DMS 273 (cell line): ENCODE data around the gene FNDC3B.
A peak's percentile ranks its signal among the peaks of the same experiment; 100 is the strongest.

Source experiments
- DNase-seq: peaks from one replicate; lab custom pipeline; 2025; ENCODE audit not compliant: unreplicated experiment; lab: John Stamatoyannopoulos, UW

The FNDC3B gene

DNA sequence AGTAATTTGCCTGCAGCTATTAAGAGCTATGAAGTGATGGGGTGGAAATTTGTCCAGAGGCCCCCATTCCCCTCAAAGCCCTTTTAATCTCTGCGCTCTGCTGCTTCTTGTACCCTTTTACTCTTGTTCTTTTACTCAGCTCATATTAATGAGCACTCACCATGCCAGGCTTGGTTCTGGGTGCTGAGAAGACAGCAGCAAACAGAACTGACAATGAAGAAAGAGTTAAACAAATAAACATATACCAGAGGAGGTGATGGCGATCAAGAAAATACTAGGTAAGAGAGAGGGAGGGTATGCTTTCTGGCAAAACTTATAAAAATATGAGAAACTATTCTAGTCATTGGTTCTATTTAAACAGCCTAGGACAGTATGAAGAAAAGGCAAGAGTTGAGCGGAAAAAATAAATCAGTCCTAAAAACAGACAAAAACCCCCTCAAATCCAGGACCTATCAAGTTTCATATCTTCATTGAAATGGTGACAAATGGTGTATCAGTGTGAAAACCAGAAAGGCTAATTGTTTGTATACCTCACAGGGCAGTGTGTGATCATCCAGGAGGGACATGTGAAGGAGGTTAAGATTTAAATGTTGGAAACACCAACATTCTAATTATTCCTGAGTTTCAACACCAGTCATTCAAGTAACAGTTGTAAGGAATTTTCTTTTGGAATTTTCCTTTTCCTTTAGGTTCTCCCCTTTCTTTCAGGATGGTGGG, 144.9 kb downstream of the FNDC3B start:
- no peak for DNase-seq

DNA sequence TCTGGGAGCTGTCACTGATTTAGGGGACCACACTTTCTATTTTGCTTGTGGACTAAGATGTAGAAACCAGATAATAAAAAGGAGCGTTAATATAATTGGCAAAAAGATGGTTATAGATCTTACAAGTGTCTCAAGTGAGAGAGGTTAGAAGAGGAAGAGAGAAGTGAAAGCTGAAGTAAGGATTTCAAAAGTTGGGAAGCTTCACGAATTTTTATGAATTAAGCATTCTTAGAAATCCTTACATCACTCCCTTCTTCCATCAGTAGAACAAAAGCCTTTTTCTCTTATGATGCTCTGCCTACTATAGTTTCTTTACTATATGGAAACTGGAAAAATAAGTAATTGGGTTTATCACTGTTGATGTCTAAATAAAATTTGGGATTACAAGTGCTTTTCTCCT, 146.5 kb downstream of the FNDC3B start:
- no peak for DNase-seq

DNA sequence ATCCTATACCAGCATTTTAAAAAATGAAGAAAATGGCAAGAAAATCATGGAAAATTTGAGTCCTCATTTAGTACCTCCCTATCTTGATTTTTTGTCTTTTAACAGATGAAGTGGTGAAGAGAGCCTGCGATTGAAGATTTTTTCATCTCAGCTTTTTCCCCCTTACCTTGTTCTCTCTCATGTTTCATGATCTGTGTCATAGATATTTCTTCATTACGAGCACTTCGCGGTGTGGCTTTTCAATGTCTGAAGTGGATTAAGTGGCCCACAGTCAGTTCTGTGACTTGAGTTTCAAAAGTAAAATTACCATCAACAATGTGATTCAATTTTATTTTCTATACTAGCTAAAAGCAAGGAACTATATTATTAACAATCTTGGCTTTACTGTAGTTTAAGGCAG, 147.2 kb downstream of the FNDC3B start:
- no peak for DNase-seq

DNA sequence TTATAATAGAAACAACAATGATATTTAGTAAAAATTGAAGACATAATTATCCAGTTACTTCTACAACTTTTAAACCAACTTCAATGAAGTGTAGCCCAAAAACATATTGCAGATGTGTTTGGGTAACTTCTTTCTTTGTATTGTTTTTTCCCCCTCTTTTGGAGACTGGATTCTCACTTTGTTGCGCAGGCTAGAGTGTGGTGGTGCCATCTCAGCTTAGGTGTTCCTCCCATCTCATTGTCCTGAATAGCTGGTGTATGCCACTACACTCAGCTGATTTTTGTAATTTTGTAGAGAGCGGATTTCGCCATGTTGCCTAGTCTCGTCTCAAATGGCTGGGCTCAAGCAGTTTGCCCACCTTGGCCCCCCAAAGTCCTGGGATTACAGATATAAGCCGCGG, 148.1 kb downstream of the FNDC3B start:
- DNase-seq, result no peak

DNA sequence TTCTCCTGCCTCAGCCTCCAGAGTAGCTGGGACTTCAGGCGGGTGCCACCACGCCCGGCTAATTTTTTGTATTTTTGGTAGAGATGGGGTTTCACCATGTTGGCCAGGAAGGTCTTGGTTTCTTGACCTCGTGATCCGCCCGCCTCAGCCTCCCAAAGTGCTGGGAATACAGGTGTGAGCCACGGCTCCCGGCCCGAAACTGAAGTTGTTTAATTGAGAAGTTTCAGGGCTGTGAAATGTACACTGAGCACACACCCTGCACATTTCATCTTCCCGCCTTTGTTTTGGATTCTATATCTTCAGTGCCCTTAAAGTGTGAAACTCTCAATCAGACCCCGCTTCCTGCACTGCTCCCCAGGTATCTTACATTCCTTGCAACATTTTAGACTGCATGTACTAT, 149.1 kb downstream of the FNDC3B start:
- DNase-seq, result no peak

DNA sequence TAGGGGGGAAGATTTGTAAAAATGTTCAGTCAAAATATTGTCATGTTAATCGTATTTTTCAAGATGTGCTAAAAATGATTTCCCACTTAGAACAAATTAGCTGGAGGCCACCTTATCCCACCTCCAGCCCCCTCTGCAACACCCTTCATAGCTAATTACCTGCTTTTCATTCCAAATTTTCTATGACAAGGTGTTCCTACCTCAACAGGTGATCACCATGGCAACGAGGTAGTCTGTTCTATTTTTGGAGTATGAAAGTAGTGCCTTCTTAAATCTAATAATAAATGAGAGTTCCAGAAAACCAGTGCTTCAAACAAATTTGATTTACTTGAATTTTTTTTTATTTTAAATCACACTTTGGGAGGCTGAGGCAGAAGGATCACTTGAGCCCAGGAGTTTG, 149.8 kb downstream of the FNDC3B start:
- no peak for DNase-seq

DNA sequence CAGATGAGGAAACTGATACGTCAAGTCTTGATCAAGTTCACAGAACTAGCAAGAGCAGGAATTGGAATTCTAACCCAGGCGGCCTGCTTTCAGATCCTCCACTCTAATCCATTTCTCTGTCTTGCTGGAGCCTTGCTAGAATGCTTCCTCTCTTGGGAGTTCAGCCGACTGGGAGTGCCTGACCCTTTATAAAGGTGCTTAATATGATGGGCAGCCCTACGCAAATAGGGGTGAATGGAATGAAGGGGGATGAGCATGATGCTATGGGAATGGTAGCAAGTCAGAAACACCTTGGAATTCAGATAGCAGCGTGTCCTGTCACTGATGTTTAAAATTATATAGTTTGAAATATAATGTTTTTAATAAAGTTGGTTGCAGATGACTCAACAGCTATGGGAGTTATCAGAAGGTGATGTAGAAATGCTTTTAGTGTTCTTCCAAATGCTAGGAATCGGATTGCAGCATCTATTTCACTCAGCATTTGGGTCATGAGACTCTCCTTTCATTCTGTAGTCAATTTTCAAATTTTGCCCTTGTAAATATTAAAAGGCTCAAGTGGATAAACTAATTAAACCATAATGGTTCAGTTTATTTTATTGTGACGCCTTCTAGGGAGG, 150.7 kb downstream of the FNDC3B start:
- no peak for DNase-seq

DNA sequence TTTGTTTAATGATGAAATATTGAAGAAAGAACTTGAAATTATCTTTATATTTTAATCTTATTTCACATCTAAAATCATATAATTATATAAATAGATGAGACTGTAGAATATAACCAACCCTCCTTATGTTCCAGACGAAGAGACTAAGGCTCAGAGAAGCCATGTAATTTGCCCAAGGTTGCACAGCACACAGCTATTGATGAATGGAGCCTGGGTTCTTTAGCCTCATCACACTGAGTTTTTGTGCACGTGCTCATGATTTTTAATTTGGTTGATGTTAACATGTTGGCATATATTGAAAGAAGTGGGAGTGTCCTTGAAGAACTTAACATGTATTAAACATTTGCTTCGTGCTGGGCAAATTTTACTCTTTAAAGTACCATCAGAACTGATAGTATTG, 151.6 kb downstream of the FNDC3B start:
- DNase-seq, result no peak

- DNase-seq, result no peak
These were observed 152.3 kb downstream of the FNDC3B start for GRCh38 chr3:172191629-172192028.

- no peak for DNase-seq
These were observed 153.5 kb downstream of the FNDC3B start for GRCh38 chr3:172192830-172193415.

- no peak for DNase-seq
These were observed 154.1 kb downstream of the FNDC3B start for GRCh38 chr3:172193436-172193835.

GRCh38 chr3:172194702-172195406, 155.5 kb downstream of the FNDC3B start:
- peak; percentile 87 for DNase-seq

DNA sequence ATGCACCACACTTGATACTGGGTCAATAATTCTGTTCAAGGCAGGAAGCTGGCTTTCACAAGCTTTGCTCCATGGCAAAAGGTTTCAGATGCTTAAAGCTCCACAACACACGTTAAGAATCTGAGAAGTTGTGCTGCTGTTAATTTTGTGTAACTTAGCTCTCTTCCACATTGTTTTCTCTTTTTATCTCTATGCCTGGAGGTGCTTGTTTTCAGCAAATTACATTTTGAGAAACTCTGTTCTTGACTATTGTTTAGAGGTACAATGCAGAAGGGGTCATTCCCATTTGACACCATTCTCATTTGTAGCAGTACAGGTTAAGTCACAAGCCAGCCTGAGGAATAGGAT, 156.0 kb downstream of the FNDC3B start:
- no peak for DNase-seq

- DNase-seq, result no peak
These were observed 158.0 kb downstream of the FNDC3B start for GRCh38 chr3:172197344-172197743.

- no peak for DNase-seq
These were observed 159.1 kb downstream of the FNDC3B start for GRCh38 chr3:172198428-172198827.

DNA sequence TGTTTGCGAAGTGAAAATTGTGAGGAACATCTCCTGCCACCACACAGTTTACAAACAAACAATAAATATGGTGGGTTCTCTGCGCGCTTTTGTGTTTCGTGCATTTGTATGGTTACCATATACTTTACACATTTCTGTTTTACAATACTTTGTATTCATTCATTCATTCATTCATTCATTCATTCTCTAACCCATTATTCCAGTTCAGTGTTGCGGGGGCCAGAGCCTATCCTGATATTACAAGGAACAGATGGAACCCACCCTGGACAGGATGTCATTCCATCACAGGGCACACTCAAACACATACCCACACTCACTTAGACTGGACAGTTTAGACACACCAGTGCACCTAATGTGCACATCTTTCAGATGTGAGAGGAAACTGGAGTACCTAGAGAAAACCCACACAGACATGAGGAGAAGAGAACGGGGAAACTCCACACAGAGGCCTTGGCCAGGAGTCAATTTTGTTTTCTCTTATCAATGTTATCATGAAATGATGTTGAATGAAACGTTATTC, 160.5 kb downstream of the FNDC3B start:
- peak; percentile 27 for DNase-seq

GRCh38 chr3:172201136-172201869, 161.9 kb downstream of the FNDC3B start:
- DNase-seq, result peak; percentile 92

DNA sequence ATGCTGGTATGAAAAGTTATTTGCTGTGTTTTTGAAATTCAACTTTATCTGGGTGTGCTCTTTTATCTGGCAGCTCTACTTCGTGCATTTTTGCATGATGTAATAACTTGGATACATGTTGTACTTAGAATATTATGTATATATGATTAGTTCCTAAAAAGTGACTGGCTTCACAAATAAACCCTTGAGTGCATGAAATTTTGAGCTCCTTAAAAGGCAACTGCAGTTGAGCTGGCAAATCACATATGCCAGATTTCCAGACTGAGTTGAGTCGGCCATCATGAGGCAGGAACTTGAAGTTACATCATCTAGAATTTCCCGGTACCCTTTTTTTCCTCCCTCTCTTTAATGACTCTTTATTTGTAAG, 162.5 kb downstream of the FNDC3B start:
- DNase-seq, result peak; percentile 84

GRCh38 chr3:172202797-172203196, 163.4 kb downstream of the FNDC3B start:
- peak; percentile 46 for DNase-seq

DNA sequence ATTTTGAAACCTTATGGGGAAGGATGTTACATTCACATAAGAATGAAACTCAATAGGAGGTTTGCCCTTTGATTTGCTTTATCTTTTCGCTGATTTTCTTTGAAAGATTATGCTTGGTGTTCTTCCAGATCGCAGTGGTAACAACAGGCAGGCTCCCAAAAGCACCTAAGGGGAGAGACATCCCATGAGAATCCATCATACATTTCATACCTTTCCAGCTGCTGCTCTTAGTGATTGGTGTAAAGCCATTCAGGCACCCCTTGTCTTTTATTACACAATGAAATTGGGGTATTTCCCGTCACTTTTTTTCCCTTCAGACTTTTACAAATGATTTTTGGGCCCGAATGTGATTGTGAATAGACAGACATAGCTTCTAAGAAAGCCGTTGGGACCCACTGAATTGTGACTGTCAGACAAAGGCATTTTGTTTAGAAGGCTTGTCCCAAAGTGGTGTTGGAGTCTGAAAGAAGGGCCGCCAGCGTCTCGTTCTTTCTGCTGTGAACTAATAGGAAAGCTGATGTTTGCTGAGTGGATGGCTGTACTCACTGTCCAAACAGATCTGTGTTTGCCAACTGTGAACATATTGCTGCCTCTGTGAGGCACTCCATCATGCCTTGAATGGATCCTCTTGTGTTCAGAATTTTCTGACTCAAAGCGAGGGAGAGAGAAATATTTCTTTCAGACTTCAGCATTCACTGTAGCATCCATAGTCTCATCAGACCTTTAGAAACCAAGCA, 164.3 kb downstream of the FNDC3B start:
- peak; percentile 47 for DNase-seq
